ENCODE measurements around the gene DHRSX. TPM values are rescaled to one million over a fixed set of nuclear protein-coding genes. Genes with fewer than 3 reads are reported as not detected.
A peak's percentile ranks its signal among the peaks of the same experiment; 100 is the strongest.

The DHRSX gene
- total RNA-seq, 1 donor from 2014 or later = 31.8 TPM

GRCh38 chrX:2320580-2321327 is 180.0 kb downstream of the DHRSX start:
- DNase-seq (ENCODE audit: low spot score) = no peak
- no peaks in the 10 kb centered on the region for H3K27me3 ChIP-seq
- Mint-ChIP-seq H3K27me3 (ENCODE audit: insufficient read depth, low read depth) (no peaks in the 10 kb centered on the region), H3K27ac (no peak overlapping the region), H3K36me3 (peaks cover 33% of the 10 kb centered on the region), H3K9me3 (peaks cover 27% of the 10 kb centered on the region), H3K4me3 (no peak overlapping the region), H3K4me1 (peaks cover 30% of the 10 kb centered on the region)
- H4K20me1 ChIP-seq (ENCODE audit: low read depth) = no peaks in the 10 kb centered on the region
- H3K4me2 ChIP-seq = no peak overlapping the region
- no peaks in the 10 kb centered on the region for H3F3A ChIP-seq (ENCODE audit: low read depth)
- no peak for TF ChIP-seq EZH2phosphoT487 (IDR thresholded peaks at IDR 0.05)
- TF ChIP-seq EZH2 (IDR thresholded peaks at IDR 0.05) = no peak
- TF ChIP-seq, protein P1, sequence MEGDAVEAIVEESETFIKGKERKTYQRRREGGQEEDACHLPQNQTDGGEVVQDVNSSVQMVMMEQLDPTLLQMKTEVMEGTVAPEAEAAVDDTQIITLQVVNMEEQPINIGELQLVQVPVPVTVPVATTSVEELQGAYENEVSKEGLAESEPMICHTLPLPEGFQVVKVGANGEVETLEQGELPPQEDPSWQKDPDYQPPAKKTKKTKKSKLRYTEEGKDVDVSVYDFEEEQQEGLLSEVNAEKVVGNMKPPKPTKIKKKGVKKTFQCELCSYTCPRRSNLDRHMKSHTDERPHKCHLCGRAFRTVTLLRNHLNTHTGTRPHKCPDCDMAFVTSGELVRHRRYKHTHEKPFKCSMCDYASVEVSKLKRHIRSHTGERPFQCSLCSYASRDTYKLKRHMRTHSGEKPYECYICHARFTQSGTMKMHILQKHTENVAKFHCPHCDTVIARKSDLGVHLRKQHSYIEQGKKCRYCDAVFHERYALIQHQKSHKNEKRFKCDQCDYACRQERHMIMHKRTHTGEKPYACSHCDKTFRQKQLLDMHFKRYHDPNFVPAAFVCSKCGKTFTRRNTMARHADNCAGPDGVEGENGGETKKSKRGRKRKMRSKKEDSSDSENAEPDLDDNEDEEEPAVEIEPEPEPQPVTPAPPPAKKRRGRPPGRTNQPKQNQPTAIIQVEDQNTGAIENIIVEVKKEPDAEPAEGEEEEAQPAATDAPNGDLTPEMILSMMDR (IDR thresholded peaks at IDR 0.05) = no peak
- no peak overlapping the region for H2AFZ ChIP-seq (replicated peaks)
- no peaks in the 10 kb centered on the region for H3K36me3 ChIP-seq
- no peaks in the 10 kb centered on the region for H3K9me3 ChIP-seq (ENCODE audit: low read depth)
- no peaks in the 10 kb centered on the region for H3K4me1 ChIP-seq
- peak overlapping the region; percentile 58 for H3K27ac ChIP-seq
- no peaks in the 10 kb centered on the region for H3K79me2 ChIP-seq (ENCODE audit: low read depth)
- H3K4me3 ChIP-seq = no peak overlapping the region
- H3K9ac ChIP-seq = no peak overlapping the region

DNA sequence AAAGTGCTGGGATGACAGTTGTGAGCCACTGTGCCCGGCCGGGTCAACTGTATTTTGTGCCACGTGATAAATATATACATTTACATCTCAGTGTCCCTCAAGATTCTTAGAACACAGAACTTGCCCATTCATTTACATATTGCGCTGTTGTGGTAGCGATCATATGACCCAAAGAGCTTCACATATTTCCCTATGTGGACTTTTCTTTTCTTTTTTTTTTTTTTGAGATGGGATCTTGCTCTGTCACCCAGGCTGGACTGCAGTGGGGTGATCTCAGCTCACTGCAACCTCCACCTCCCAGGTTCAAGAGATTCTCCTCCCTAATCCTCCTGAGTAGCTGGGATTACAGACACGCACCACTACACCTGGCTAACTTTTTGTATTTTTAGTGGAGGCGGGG is 180.7 kb downstream of the DHRSX start:
- H3K4me3 ChIP-seq = no peak overlapping the region
- H3K36me3 ChIP-seq = no peaks in the 10 kb centered on the region
- TF ChIP-seq EZH2 (IDR thresholded peaks at IDR 0.05) (no peak), EZH2phosphoT487 (IDR thresholded peaks at IDR 0.05) (no peak)
- TF ChIP-seq, protein P1 (IDR thresholded peaks at IDR 0.05) = no peak
- Mint-ChIP-seq H3K27me3 (ENCODE audit: insufficient read depth, low read depth) (no peaks in the 10 kb centered on the region), H3K9me3 (peaks cover 30% of the 10 kb centered on the region), H3K4me1 (peaks cover 30% of the 10 kb centered on the region), H3K36me3 (peaks cover 32% of the 10 kb centered on the region), H3K4me3 (no peak overlapping the region), H3K27ac (no peak overlapping the region)
- DNase-seq (ENCODE audit: low spot score) = no peak
- H3F3A ChIP-seq (ENCODE audit: low read depth) = no peaks in the 10 kb centered on the region
- H3K4me1 ChIP-seq = no peaks in the 10 kb centered on the region
- no peaks in the 10 kb centered on the region for H3K27me3 ChIP-seq
- H3K9ac ChIP-seq = no peak overlapping the region
- H4K20me1 ChIP-seq (ENCODE audit: low read depth) = no peaks in the 10 kb centered on the region
- no peaks in the 10 kb centered on the region for H3K9me3 ChIP-seq (ENCODE audit: low read depth)
- H3K4me2 ChIP-seq = no peak overlapping the region
- H3K27ac ChIP-seq = no peak overlapping the region
- H2AFZ ChIP-seq (replicated peaks) = no peak overlapping the region
- H3K79me2 ChIP-seq (ENCODE audit: low read depth) = no peaks in the 10 kb centered on the region

- no peak overlapping the region for H3K9ac ChIP-seq
- no peaks in the 10 kb centered on the region for H3K79me2 ChIP-seq (ENCODE audit: low read depth)
- Mint-ChIP-seq H3K4me3 (no peak overlapping the region), H3K27ac (no peak overlapping the region), H3K9me3 (peaks cover 32% of the 10 kb centered on the region), H3K4me1 (peaks cover 34% of the 10 kb centered on the region), H3K27me3 (ENCODE audit: insufficient read depth, low read depth) (no peaks in the 10 kb centered on the region), H3K36me3 (peaks cover 29% of the 10 kb centered on the region)
- no peak overlapping the region for H3K4me2 ChIP-seq
- no peaks in the 10 kb centered on the region for H3F3A ChIP-seq (ENCODE audit: low read depth)
- no peaks in the 10 kb centered on the region for H3K4me1 ChIP-seq
- no peak overlapping the region for H3K27ac ChIP-seq
- TF ChIP-seq EZH2 (IDR thresholded peaks at IDR 0.05) (no peak), EZH2phosphoT487 (IDR thresholded peaks at IDR 0.05) (no peak)
- TF ChIP-seq, protein P1 (IDR thresholded peaks at IDR 0.05) = no peak
- H2AFZ ChIP-seq (replicated peaks) = no peak overlapping the region
- H3K9me3 ChIP-seq (ENCODE audit: low read depth) = no peaks in the 10 kb centered on the region
- no peaks in the 10 kb centered on the region for H3K27me3 ChIP-seq
- no peaks in the 10 kb centered on the region for H4K20me1 ChIP-seq (ENCODE audit: low read depth)
- H3K36me3 ChIP-seq = no peaks in the 10 kb centered on the region
- no peak for DNase-seq (ENCODE audit: low spot score)
- no peak overlapping the region for H3K4me3 ChIP-seq
These were observed 182.4 kb downstream of the DHRSX start for GRCh38 chrX:2318371-2318770.

All from neural progenitor cell (in vitro differentiated cells).